Measurements from ENCODE around the gene PDGFB. TPM values are rescaled to one million over a fixed set of nuclear protein-coding genes. Genes with fewer than 3 reads are reported as not detected.
A peak's percentile ranks its signal among the peaks of the same experiment; 100 is the strongest.

PDGFB gene
- polyA plus RNA-seq, 1 donor from 2014 or later = 0.24 TPM

GRCh38 chr22:39267974-39268373 lies 23.2 kb upstream of the PDGFB start:
- Mint-ChIP-seq H3K27ac (no peak overlapping the region), H3K4me3 (no peak overlapping the region), H3K4me1 (peaks cover 5 to 10% (median 6%) of the 10 kb centered on the region in 3 donors), H3K9me3 (no peaks in the 10 kb centered on the region), H3K36me3 (peaks cover 3% of the 10 kb centered on the region), H3K27me3 (peaks cover 8% of the 10 kb centered on the region)

GRCh38 chr22:39266398-39267030 lies 21.7 kb upstream of the PDGFB start:
- peak overlapping the region in 2 of 3 donors; percentile 67 to 88 for H3K27ac Mint-ChIP-seq
- peak overlapping the region in 1 of 4 donors; percentile 49 for H3K4me3 Mint-ChIP-seq
- peaks cover 10% of the 10 kb centered on the region for H3K27me3 Mint-ChIP-seq
- peaks cover 3% of the 10 kb centered on the region for H3K36me3 Mint-ChIP-seq
- H3K9me3 Mint-ChIP-seq = peaks cover 0 to 4% (median 0%) of the 10 kb centered on the region in 3 donors
- peaks cover 5 to 10% (median 8%) of the 10 kb centered on the region in 3 donors for H3K4me1 Mint-ChIP-seq

GRCh38 chr22:39265143-39265886 lies 20.5 kb upstream of the PDGFB start:
- peak overlapping the region in 1 of 3 donors; percentile 77 for H3K27ac Mint-ChIP-seq
- peaks cover 0 to 10% (median 3%) of the 10 kb centered on the region in 3 donors for H3K9me3 Mint-ChIP-seq
- H3K36me3 Mint-ChIP-seq = peaks cover 5% of the 10 kb centered on the region
- peaks cover 5 to 10% (median 8%) of the 10 kb centered on the region in 3 donors for H3K4me1 Mint-ChIP-seq
- H3K27me3 Mint-ChIP-seq = peaks cover 10% of the 10 kb centered on the region
- peak overlapping the region in 1 of 4 donors; percentile 65 for H3K4me3 Mint-ChIP-seq

DNA sequence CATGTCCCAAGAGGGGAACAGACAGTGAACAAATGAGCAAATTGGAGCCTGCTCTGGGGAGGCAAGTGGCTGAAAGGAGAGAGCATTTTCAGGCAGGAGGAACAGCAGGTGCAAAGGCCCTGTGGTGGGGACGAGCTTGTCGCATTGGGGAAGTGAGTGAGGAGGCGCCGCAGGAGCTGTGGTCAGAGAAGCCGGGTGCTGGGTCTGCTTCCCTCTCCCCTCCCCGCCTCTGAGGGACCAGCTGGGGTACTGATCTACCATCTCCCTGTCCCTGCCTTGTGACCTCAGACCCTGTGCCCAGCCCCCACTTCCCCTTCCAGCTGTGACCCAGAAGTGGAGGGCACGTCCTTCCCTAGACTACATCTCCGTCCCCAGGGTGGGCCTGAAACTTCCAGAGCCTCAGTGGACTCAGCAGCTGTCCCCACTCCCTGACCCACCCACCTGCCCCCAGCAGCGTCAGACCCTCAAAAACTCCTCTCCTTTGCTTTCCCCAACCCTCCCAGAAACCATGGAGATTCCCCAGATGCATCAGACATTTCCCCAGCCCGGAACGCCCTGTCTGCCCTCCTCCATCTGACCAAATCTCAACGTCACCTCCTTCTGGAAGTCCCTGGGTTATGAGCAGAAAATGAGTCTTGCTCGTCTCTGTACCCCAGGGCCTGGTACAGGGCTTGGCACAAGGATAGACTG lies 19.7 kb upstream of the PDGFB start:
- Mint-ChIP-seq H3K36me3 (peaks cover 5% of the 10 kb centered on the region), H3K9me3 (peaks cover 0 to 10% (median 3%) of the 10 kb centered on the region in 3 donors), H3K27me3 (peaks cover 10% of the 10 kb centered on the region), H3K27ac (no peak overlapping the region), H3K4me1 (peaks cover 5 to 10% (median 8%) of the 10 kb centered on the region in 3 donors), H3K4me3 (peak overlapping the region in 1 of 4 donors; percentile 45)

DNA sequence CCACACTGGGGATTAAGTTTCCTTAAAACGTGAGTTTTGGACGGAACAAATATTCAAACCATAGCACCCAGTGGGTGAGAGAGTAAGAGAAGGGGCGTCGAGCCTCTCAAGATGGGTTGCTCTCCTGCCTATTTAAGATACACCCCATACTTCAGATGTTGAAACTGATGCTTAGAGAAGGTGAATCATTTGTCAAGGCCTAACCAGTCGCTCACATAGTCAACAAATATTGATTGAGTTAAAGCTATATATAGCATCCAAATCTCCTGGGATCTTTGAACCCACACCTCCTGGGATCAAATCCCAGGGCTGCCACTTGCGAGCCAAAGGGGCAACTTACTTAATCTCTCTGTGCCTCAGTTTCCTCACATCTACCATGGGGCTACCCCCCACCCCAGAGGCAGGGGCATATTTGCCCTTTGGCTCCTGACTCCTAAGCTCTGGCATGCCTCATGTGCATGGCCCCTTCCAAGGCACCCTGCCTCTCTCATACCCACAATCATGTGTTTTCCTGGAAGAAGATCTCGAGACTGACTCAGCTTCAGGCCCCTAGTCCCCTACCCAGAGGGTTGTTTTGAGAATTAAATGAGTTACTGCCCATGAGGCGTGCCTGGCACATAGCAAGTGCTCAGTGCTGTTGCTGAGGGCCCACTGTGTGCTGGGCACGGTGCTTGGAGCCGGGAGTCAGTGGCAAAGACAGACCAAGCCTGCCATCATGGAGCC lies 19.0 kb upstream of the PDGFB start:
- Mint-ChIP-seq H3K27ac (no peak overlapping the region), H3K27me3 (peaks cover 10% of the 10 kb centered on the region), H3K4me1 (peaks cover 5 to 10% (median 8%) of the 10 kb centered on the region in 3 donors), H3K4me3 (no peak overlapping the region), H3K9me3 (peaks cover 0 to 10% (median 3%) of the 10 kb centered on the region in 3 donors), H3K36me3 (peaks cover 5% of the 10 kb centered on the region)

DNA sequence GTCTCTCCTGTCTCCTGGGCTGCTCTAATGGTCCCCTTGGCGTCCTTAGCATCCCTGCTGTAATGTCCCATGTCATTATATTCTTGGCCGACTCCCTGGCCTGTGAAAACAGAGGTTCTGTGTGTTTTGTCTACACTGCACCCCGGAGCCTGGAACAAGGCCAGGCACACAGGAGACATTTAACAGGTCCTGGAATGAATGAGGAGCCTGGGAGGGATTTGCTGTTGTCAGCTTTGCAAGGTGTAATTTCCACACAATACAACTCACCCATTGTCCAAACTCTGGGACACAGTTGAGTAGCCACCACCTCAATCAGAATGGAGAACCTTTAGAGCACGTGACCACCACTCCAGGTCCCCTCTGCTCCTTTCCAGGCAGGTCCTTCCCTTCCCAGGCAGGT lies 14.9 kb upstream of the PDGFB start:
- peaks cover 0 to 7% (median 0%) of the 10 kb centered on the region in 3 donors for H3K4me1 Mint-ChIP-seq
- H3K27me3 Mint-ChIP-seq = peaks cover 13% of the 10 kb centered on the region
- no peak overlapping the region for H3K27ac Mint-ChIP-seq
- H3K4me3 Mint-ChIP-seq = no peak overlapping the region
- peaks cover 0 to 10% (median 3%) of the 10 kb centered on the region in 3 donors for H3K9me3 Mint-ChIP-seq
- peaks cover 2% of the 10 kb centered on the region for H3K36me3 Mint-ChIP-seq

DNA sequence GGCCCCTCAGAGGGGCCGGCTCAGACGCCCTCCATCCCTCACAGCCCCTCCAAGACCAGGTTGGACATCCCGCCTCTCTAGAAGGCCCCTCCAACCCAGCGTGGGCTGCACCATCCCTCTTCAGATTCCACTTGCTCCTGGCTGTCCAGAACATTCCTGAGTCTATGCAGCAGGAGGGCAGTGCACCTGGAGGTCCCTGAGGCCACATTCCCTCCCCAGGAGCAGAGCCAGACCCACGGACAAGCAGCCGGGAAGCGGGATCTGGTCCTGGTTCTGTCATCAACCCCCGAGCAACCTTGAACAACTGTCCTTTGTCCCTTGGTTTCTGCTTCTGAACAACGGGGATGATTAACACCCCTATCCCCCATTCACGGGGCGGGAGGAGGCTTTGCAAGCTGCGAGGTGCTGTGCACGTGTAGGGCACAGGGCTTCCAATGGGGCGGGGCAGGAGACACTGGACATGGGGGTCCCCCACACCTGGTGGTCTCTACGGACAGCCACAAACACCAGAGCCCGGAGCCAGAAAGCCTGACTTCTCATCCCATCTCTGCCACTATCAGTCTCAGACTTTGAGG lies 13.2 kb upstream of the PDGFB start:
- Mint-ChIP-seq H3K36me3 (peaks cover 2% of the 10 kb centered on the region), H3K9me3 (peaks cover 0 to 10% (median 3%) of the 10 kb centered on the region in 3 donors), H3K27me3 (peaks cover 14% of the 10 kb centered on the region), H3K4me1 (peaks cover 0 to 8% (median 2%) of the 10 kb centered on the region in 3 donors), H3K4me3 (no peak overlapping the region), H3K27ac (no peak overlapping the region)

- Mint-ChIP-seq H3K27ac (no peak overlapping the region), H3K4me1 (peaks cover 0 to 6% (median 4%) of the 10 kb centered on the region in 3 donors), H3K36me3 (peaks cover 2% of the 10 kb centered on the region), H3K4me3 (no peak overlapping the region), H3K9me3 (peaks cover 0 to 10% (median 3%) of the 10 kb centered on the region in 3 donors), H3K27me3 (peaks cover 21% of the 10 kb centered on the region)
Observed at GRCh38 chr22:39256979-39257378, 12.2 kb upstream of the PDGFB start.

DNA sequence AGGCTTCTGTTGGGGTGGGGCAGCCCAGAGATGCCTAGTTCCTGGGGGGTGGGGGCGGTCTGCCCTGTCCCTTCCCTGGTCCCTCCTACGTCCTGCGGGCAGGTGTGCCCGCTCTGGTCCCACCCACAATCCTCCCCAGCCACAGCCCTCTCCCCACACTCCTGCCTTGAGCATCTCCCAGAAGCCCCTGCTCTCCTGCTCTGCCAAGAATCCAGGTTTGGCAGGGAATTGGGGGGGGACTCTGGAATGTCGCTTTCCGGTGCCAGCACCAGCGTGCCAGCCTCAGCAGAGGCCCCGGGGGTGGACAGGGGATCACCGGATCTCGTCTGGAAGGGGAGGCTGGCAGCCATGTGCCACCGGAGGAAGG lies 11.4 kb upstream of the PDGFB start:
- H3K36me3 Mint-ChIP-seq = peaks cover 2% of the 10 kb centered on the region
- H3K27ac Mint-ChIP-seq = no peak overlapping the region
- H3K9me3 Mint-ChIP-seq = peaks cover 0 to 3% (median 3%) of the 10 kb centered on the region in 3 donors
- peaks cover 0 to 6% (median 4%) of the 10 kb centered on the region in 3 donors for H3K4me1 Mint-ChIP-seq
- H3K27me3 Mint-ChIP-seq = peaks cover 29% of the 10 kb centered on the region
- no peak overlapping the region for H3K4me3 Mint-ChIP-seq

DNA sequence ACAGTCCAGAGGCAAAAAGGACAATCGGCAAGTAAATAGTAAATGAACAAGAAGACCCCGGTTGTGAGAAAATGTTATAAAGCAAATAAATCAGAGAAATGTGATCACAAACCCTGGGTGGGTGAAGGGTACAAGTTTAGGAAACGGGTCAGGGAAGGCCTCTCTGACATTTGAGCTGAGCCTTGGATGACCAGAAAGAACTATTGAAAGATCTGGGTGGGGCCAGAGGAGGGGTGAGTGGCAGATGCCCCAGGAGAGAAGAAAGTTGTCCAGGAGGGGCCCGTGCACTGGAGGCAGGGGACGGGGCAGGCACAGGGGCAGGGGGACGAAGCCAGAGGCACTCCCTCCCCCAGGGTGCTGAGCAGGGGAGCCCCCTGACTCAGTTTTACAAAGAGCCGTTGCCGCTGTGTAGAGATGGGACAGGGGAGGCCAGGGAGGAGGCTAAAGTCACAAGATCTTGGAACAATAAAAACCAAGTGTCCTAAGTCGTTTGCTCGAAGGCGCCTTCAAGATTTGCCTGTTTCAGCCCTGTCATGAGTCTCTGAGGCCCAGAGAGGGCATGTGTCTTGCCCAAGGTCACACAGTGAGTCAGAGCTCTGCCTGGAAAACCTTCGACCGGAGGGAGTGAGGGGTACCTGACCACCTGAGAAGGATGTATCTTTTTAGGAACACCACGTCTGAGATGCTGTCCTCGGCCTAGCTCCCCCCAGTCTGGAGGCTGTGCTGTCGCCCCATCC lies 10.8 kb upstream of the PDGFB start:
- Mint-ChIP-seq H3K9me3 (no peaks in the 10 kb centered on the region), H3K27me3 (peaks cover 34% of the 10 kb centered on the region), H3K4me1 (peaks cover 0 to 6% (median 4%) of the 10 kb centered on the region in 3 donors), H3K36me3 (no peaks in the 10 kb centered on the region), H3K4me3 (peak overlapping the region in 1 of 4 donors; percentile 24), H3K27ac (no peak overlapping the region)

GRCh38 chr22:39254789-39255298 lies 10.1 kb upstream of the PDGFB start:
- Mint-ChIP-seq H3K27ac (no peak overlapping the region), H3K4me1 (peaks cover 0 to 6% (median 4%) of the 10 kb centered on the region in 3 donors), H3K36me3 (no peaks in the 10 kb centered on the region), H3K4me3 (peak overlapping the region in 1 of 4 donors; percentile 47), H3K9me3 (no peaks in the 10 kb centered on the region), H3K27me3 (peaks cover 41% of the 10 kb centered on the region)

DNA sequence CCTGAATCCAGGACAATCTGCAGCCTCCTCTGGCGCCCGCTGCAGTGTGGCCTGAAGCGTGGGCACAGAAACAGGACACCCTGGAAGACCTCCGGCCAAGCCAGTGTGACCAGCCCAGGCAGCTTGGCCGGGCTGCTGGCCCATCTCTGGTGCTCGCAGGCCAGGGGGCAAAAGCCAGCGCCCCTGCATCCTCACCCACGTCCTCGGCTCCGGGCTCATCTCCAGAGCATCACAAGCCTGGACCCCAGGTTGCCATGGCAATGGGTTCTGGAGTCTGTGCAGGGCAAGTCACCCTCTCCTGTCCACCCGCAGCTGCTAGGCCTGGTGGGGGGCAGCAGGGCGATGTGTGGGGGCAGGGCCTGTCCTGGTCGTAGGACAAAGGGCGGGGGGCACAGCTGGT lies 9.3 kb upstream of the PDGFB start:
- Mint-ChIP-seq H3K9me3 (no peaks in the 10 kb centered on the region), H3K4me3 (no peak overlapping the region), H3K4me1 (peaks cover 0 to 6% (median 4%) of the 10 kb centered on the region in 3 donors), H3K27ac (no peak overlapping the region), H3K36me3 (no peaks in the 10 kb centered on the region), H3K27me3 (peaks cover 47% of the 10 kb centered on the region)

GRCh38 chr22:39253435-39254070 lies 8.8 kb upstream of the PDGFB start:
- Mint-ChIP-seq H3K4me1 (peaks cover 0 to 6% (median 4%) of the 10 kb centered on the region in 3 donors), H3K36me3 (no peaks in the 10 kb centered on the region), H3K4me3 (no peak overlapping the region), H3K27me3 (peaks cover 49% of the 10 kb centered on the region), H3K9me3 (no peaks in the 10 kb centered on the region), H3K27ac (peak overlapping the region in 1 of 3 donors; percentile 43)

Measured in IgD-negative memory B cell (primary cell).